Measurements from ENCODE around the gene KANSL1. TPM values are rescaled to one million over a fixed set of nuclear protein-coding genes. Genes with fewer than 3 reads are reported as not detected.

The KANSL1 gene
- total RNA-seq, 1 donor: 63.2 TPM

GRCh38 chr17:45994987-45995386 is 198.2 kb downstream of the KANSL1 start:
- H3K4me3 ChIP-seq (ENCODE audit: low read depth, low read length): no peak overlapping the region
- no peak for DNase-seq (ENCODE audit: low read depth)
- TF ChIP-seq CTCF (IDR thresholded peaks at IDR 0.05; ENCODE audit: insufficient read depth, low read length): no peak

DNA sequence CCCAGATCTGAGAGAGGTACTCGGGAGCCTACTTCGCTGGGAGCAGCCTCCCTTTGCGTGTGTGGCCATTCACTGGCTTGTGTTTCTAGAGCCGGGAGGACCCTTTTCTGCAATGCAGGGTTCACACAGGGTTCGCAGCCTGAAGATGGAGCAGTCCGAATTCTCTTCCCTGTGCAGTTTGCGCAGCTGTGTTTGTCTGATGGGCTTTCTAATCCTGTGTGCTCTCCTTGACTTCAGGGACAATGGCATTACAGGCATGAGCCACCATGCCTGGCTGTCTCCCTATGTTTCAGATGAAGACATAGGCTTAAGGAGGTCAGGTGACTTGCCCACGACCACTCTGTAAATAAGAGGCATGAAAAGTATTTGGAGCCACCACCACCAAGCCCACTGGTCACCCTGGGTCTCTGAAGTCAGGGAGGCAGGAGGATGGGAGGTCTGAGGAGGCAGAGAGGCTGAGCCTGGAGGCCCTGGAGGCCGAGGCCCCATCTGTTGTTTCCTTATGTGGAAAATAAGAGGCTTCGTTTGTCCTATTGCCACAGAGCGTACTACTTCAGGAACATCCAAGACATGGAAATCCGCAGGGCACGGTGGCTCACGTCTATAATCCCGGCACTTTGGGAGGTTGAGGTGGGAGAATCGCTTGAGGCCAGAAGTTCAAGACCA is 199.1 kb downstream of the KANSL1 start:
- DNase-seq (ENCODE audit: low read depth): no peak
- no peak overlapping the region for H3K4me3 ChIP-seq (ENCODE audit: low read depth, low read length)
- TF ChIP-seq CTCF (IDR thresholded peaks at IDR 0.05; ENCODE audit: insufficient read depth, low read length): no peak

- TF ChIP-seq CTCF (IDR thresholded peaks at IDR 0.05; ENCODE audit: insufficient read depth, low read length): no peak
- H3K4me3 ChIP-seq (ENCODE audit: low read depth, low read length): no peak overlapping the region
- DNase-seq (ENCODE audit: low read depth): no peak
These were observed 200.3 kb downstream of the KANSL1 start for GRCh38 chr17:45992904-45993303.

DNA sequence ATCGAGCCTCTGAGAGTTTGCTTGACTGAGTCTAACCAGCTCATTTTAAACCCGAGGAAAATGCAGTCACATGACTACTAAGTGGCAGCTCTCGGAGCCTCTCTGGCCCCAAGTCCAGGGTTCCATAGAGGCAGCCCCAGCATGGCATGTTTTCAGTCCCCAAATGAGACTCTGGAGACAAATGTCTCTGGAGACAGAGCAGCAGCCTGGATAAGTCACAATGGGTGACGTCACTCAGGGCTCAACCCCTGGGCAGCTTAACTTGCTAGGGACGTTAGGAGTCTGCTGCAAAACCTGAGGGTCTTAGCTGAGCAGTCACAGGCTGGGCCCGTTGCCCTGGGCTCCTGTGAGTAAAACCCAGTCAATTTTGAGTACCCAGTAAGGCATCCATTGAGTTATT is 201.1 kb downstream of the KANSL1 start:
- no peak for DNase-seq (ENCODE audit: low read depth)

DNA sequence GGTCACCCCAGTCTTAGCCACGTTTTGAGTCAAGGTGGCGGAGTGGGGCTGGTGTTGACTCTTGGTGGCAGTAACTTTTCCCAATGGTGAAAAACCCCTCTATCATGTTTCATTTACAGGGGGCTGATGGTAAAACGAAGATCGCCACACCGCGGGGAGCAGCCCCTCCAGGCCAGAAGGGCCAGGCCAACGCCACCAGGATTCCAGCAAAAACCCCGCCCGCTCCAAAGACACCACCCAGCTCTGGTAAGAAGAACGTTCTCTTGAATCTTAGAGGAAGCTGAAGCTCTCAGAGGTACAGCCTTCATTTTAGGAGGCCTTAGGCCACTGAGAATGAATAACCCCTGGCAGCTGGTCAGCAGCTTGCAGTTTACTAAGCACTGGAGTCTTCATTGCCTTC is 201.9 kb downstream of the KANSL1 start:
- no peak for DNase-seq (ENCODE audit: low read depth)
- no peak for TF ChIP-seq CTCF (IDR thresholded peaks at IDR 0.05; ENCODE audit: insufficient read depth, low read length)
- H3K4me3 ChIP-seq (ENCODE audit: low read depth, low read length): no peak overlapping the region

More for the DNA sequence above, 201.1 kb downstream of the KANSL1 start:
- no peak for TF ChIP-seq CTCF (IDR thresholded peaks at IDR 0.05; ENCODE audit: insufficient read depth, low read length)
- no peak overlapping the region for H3K4me3 ChIP-seq (ENCODE audit: low read depth, low read length)

DNA sequence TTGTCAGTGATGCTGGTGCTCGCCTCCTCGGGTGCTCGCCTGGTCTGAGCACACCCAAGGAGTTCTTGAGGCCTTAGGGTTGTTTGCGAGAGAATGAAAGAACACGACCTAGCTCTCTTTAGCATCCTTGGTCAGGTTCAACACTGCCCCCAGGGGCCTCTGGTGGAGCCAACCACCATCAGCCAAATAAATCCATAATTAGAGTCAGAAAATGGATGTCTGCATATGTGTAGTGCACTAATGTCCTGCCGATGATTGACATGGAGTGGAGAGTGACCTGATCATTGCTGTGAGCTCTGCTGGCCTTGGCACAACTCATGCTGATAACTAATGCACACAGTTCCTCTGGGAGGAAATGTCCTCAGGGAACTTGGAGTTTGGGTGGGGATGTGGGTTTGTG is 202.3 kb downstream of the KANSL1 start:
- H3K4me3 ChIP-seq (ENCODE audit: low read depth, low read length): no peak overlapping the region
- peak; percentile 8 for TF ChIP-seq CTCF (IDR thresholded peaks at IDR 0.05; ENCODE audit: insufficient read depth, low read length)
- DNase-seq (ENCODE audit: low read depth): no peak

DNA sequence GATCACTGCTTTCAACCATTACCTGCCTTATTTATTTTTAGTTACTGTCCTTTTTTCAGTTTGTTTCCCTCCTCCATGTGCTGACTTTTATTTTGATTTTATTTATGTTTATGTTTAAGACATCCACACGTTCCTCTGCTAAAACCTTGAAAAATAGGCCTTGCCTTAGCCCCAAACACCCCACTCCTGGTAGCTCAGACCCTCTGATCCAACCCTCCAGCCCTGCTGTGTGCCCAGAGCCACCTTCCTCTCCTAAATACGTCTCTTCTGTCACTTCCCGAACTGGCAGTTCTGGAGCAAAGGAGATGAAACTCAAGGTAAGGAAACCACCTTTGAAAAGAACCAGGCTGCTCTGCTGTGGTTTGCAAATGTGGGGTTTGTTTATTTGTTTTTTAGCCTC is 203.5 kb downstream of the KANSL1 start:
- H3K4me3 ChIP-seq (ENCODE audit: low read depth, low read length): no peak overlapping the region
- no peak for DNase-seq (ENCODE audit: low read depth)
- no peak for TF ChIP-seq CTCF (IDR thresholded peaks at IDR 0.05; ENCODE audit: insufficient read depth, low read length)

Data from fibroblast of the aortic adventitia (primary cell).